Endothelial cell of umbilical vein (primary cell): ENCODE measurements around the gene COPS4. TPM values are rescaled to one million over a fixed set of nuclear protein-coding genes. Genes with fewer than 3 reads are reported as not detected.

Source experiments
- BruUV-seq: library from RNA; stranded (reverse); fragments of 400-500 nt; replicated peaks from 2 replicates; lab custom pipeline; 2021; lab: Mats Ljungman, UMichigan
- CTCF ChIA-PET: fragments of 300-600, 350-600 bp; sonication (Branson Sonifier 250); formaldehyde crosslinking; loops from one replicate; lab custom pipeline; 2021; ENCODE audit warnings: antibody characterized with exemption, inconsistent platforms; lab: Charles Lee
- POLR2A ChIA-PET: fragments of 300-600, 350-600 bp; sonication (Branson Sonifier 250); formaldehyde crosslinking; loops from one replicate; lab custom pipeline; 2021; ENCODE audit warnings: antibody characterized with exemption, inconsistent platforms; lab: Charles Lee
- DNase-seq: peaks from one replicate; pipeline ENCODE4 v3.0.0-alpha.2; 2011; ENCODE audit warnings: low read depth, low spot score
- FAIRE-seq: peaks from 2 replicates; lab custom pipeline; 2011; peaks lifted over from hg19 to GRCh38; lab: Jason Lieb, UNC
- H2AFZ ChIP-seq: 2 replicates; pipeline ENCODE4 v1.6.0; 2012; ENCODE audit warnings: low read depth, low read length, control low read depth, inconsistent platforms
- H3K27ac ChIP-seq: 2 replicates; pipeline ENCODE4 v1.5.1; 2011; ENCODE audit warnings: low read depth, mild to moderate bottlenecking, control low read depth, low read length, moderate library complexity; ENCODE audit not compliant: insufficient read depth
- H3K27me3 ChIP-seq, 2 experiments: 2 replicates each; pipeline versions ENCODE4 v1.6.0 to v1.6.1; 2011; ENCODE audit warnings: low read length in 2 of 2, mixed read lengths in 1 of 2; ENCODE audit not compliant: control insufficient read depth in 2 of 2, insufficient read depth in 2 of 2
- H3K36me3 ChIP-seq, 2 experiments: 2 replicates in 1 of 2; 3 replicates in 1 of 2; pipeline ENCODE4 v1.5.1; 2011; ENCODE audit warnings: low read length in 2 of 2, mild to moderate bottlenecking in 1 of 2, moderate library complexity in 1 of 2; ENCODE audit not compliant: control insufficient read depth in 2 of 2, insufficient read depth in 2 of 2; ENCODE audit errors: extremely low read depth in 1 of 2
- H3K4me1 ChIP-seq: 3 replicates; pipeline ENCODE4 v1.5.1; 2011; ENCODE audit warnings: mild to moderate bottlenecking, low read length; ENCODE audit not compliant: control insufficient read depth, insufficient read depth; ENCODE audit errors: extremely low read depth
- H3K4me2 ChIP-seq: 2 replicates; pipeline ENCODE4 v1.6.1; 2011; ENCODE audit warnings: low read length, control low read depth, mixed read lengths; ENCODE audit not compliant: insufficient read depth
- H3K4me3 ChIP-seq, 3 experiments: fragments of 200-600 bp in 1 of 3; sonication (generic), shearing (Covaris generic) in 1 of 3; replicated peaks in 1 of 3; 2 replicates each; pipeline ENCODE4 v1.5.1; 2011 to 2016; ENCODE audit warnings: control low read depth in 3 of 3, low read length in 3 of 3, mild to moderate bottlenecking in 2 of 3, inconsistent platforms in 1 of 3, low read depth in 1 of 3, moderate library complexity in 1 of 3; ENCODE audit not compliant: insufficient read depth in 1 of 3
- H3K79me2 ChIP-seq: 2 replicates; pipeline ENCODE4 v1.6.0; 2012; ENCODE audit warnings: low read length, inconsistent platforms; ENCODE audit not compliant: control insufficient read depth, insufficient read depth
- H3K9ac ChIP-seq: replicated peaks from 2 replicates; pipeline ENCODE3; 2011; ENCODE audit warnings: low read length, control low read depth; ENCODE audit not compliant: insufficient read depth; ENCODE audit errors: extremely low read depth
- H3K9me1 ChIP-seq: replicated peaks from 3 replicates; pipeline ENCODE4 v1.6.0; 2011; ENCODE audit warnings: mild to moderate bottlenecking, low read length; ENCODE audit not compliant: control insufficient read depth, insufficient read depth; ENCODE audit errors: extremely low read depth
- H3K9me3 ChIP-seq: replicated peaks from 2 replicates; pipeline ENCODE4 v1.5.1; 2012; ENCODE audit warnings: low read length, inconsistent platforms; ENCODE audit not compliant: control insufficient read depth, insufficient read depth
- H4K20me1 ChIP-seq: replicated peaks from 2 replicates; pipeline ENCODE3; 2011; ENCODE audit warnings: mild to moderate bottlenecking, low read length; ENCODE audit not compliant: control insufficient read depth, insufficient read depth; ENCODE audit errors: extremely low read depth
- EZH2 ChIP-seq: IDR thresholded peaks from 2 replicates; pipeline ENCODE4 v1.6.1; 2012; ENCODE audit warnings: borderline replicate concordance, low read depth, mild to moderate bottlenecking, moderate library complexity, low read length, inconsistent platforms; ENCODE audit not compliant: severe bottlenecking
- FOS ChIP-seq: IDR thresholded peaks from 2 replicates; pipeline ENCODE4 v1.6.1; 2011; ENCODE audit warnings: mild to moderate bottlenecking, low read length, moderate library complexity, borderline replicate concordance; ENCODE audit not compliant: insufficient read depth
- GATA2 ChIP-seq: IDR thresholded peaks from 2 replicates; pipeline ENCODE4 v1.7.0; 2011; ENCODE audit warnings: low read depth, mild to moderate bottlenecking, moderate library complexity, mixed read lengths, low read length; ENCODE audit not compliant: insufficient read length, insufficient read depth
- JUN ChIP-seq: IDR thresholded peaks from 2 replicates; pipeline ENCODE4 v1.6.1; 2011; ENCODE audit warnings: borderline replicate concordance, low read depth; ENCODE audit not compliant: insufficient read length, insufficient read depth
- MYC ChIP-seq: IDR thresholded peaks from one replicate; pipeline ENCODE4 v1.6.1; 2011; ENCODE audit warnings: mild to moderate bottlenecking, low read depth, low read length
- POLR2A ChIP-seq: IDR thresholded peaks from 2 replicates; pipeline ENCODE4 v1.6.1; 2012; ENCODE audit warnings: low read depth, mild to moderate bottlenecking, control low read depth, low read length
- POLR2AphosphoS5 ChIP-seq: IDR thresholded peaks from 2 replicates; pipeline ENCODE4 v1.6.1; 2012; ENCODE audit warnings: low read depth, mild to moderate bottlenecking, control low read depth, low read length, moderate library complexity; ENCODE audit not compliant: insufficient read depth
- dilution Hi-C: fragments of 300-500 bp; cut with MboI; formaldehyde crosslinking; loops from one replicate; pipeline ENCODE4 v1.15.0; 2019; ENCODE audit warnings: low sequenced_read_pairs; ENCODE audit not compliant: extremely low pct_ligation_motif_present
- intact Hi-C: fragments of 100-400 bp; cut with micrococcal nuclease; formaldehyde crosslinking; loops from one replicate; pipeline ENCODE4 v1.10.0; 2022
- polyA plus RNA-seq, 4 experiments: library from polyadenylated mRNA; depleted of rRNA in 3 of 4; stranded (reverse) in 3 of 4; unstranded in 1 of 4; fragments of >200 nt; gene quantifications; 2 replicates each; pipeline versions ENCODE4 v1.2.1 to v1.2.3, GENCODE V29; 2011 to 2012; ENCODE audit warnings: missing spikeins in 1 of 4
- total RNA-seq: library from RNA; stranded (reverse); gene quantifications from 2 replicates; pipeline ENCODE4 v1.2.3, GENCODE V29; 2021
- TF ChIP-seq, protein P1 (sequence below): IDR thresholded peaks from 2 replicates; pipeline ENCODE4 v1.6.1; 2011; ENCODE audit not compliant: insufficient read depth, insufficient read length
- TF ChIP-seq, protein P2 (sequence below), 2 donors: IDR thresholded peaks; 1 replicate in 1 of 2; 2 replicates in 1 of 2; pipeline ENCODE4 v1.5.1; 2011; ENCODE audit warnings: low read length in 2 of 2, mild to moderate bottlenecking in 2 of 2, moderate library complexity in 2 of 2, control low read depth in 1 of 2, inconsistent platforms in 1 of 2, low read depth in 1 of 2; ENCODE audit not compliant: insufficient read depth in 1 of 2; ENCODE audit errors: extremely low read depth in 1 of 2

The COPS4 gene
- total and polyA plus RNA-seq, 2 donors (not counting 3 experiments of a cell fraction or from before 2014, with no cell fraction given): 29.8 to 53.0 TPM

DNA sequence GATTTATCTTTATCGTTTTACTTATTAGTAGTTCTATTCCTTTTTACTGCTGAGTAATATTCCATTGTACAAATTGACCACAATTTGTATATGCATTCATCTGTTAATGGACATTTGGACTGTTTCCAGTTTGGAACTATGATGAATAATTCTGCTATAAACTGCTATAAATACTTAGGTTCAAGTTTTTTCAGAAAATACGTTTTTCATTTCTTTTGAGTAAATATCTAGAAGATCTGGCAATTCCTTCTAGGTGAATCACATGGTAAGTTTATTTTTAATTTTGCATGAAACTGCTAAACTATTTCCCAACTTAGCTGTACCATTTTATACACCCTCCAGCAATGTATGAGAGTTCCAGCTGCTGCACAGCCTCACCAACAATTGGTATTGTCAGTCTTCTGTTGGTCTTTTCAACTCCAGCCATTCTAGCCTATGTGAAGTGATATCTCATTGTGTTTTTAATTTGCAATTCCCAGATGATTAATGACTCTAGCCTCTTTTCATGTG is 46.6 kb upstream of the COPS4 start:
- no peak overlapping the region for H2AFZ ChIP-seq
- no peak overlapping the region for H3K4me3 ChIP-seq
- BruUV-seq: no TSS peak
- no peaks in the 10 kb centered on the region for H3K36me3 ChIP-seq
- peaks cover 45% of the 10 kb centered on the region for H3K79me2 ChIP-seq
- H3K27me3 ChIP-seq: no peaks in the 10 kb centered on the region
- FAIRE-seq (no peak), DNase-seq (no peak)
- H3K4me2 ChIP-seq: no peak overlapping the region
- no peak overlapping the region for H3K27ac ChIP-seq
- H3K9me3 ChIP-seq: no peaks in the 10 kb centered on the region
- no peak for TF ChIP-seq POLR2AphosphoS5
- no peaks in the 10 kb centered on the region for H3K9me1 ChIP-seq
- CTCF ChIA-PET: no interaction called here
- no peaks in the 10 kb centered on the region for H4K20me1 ChIP-seq
- H3K9ac ChIP-seq: no peak overlapping the region
- dilution Hi-C loops: no loop called here
- intact Hi-C loops: no loop called here
- POLR2A ChIA-PET: no interaction called here
- peaks cover 4% of the 10 kb centered on the region for H3K4me1 ChIP-seq

DNA sequence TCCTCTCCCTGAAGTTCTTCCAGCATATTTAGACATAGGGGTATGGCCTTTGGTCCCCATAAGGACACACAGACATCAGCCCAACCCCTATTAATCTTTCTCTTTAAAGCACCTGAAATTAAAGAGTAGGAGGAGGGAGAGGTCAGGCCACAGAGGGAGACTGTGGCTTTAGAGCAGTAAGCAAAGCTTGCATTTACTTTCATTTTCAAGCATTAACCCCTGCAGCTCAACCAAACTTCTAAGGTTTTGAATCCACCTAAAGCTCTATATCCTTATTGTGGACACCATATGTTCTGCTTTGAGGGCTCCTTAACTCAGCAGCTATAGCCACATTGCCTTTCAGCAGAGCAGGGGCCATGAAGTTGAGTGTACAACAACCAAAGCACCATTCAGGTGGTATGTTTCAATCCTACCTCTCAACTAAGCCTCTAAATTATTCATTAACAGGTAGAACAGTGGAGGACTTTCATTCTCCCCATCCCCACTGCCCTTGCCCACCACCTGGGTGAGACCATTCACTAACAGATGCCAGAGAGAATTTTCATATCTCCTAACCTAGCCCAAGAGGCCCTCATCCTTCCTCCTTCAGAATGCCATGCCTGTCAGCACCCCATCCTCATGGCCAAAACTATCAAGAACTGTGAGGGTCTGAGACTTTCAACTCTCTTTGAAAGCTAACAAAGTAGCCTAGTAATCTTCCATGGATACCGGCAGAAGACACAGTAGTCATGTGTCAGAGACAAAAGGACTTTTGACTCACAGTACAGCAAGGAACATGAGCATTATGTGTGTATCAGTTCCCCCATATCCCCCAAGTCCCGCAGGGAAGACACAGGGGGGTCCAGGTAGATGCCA is 45.2 kb upstream of the COPS4 start:
- intact Hi-C loops: no loop called here
- Histone ChIP-seq H2AFZ (no peak overlapping the region), H4K20me1 (no peaks in the 10 kb centered on the region), H3K9me1 (no peaks in the 10 kb centered on the region), H3K4me2 (no peak overlapping the region), H3K27me3 (no peaks in the 10 kb centered on the region), H3K9me3 (no peaks in the 10 kb centered on the region), H3K4me3 (no peak overlapping the region), H3K79me2 (peaks cover 45% of the 10 kb centered on the region), H3K4me1 (peaks cover 2% of the 10 kb centered on the region), H3K27ac (no peak overlapping the region), H3K9ac (no peak overlapping the region), H3K36me3 (no peaks in the 10 kb centered on the region)
- FAIRE-seq: no peak
- TF ChIP-seq EZH2: no peak
- TF ChIP-seq JUN: no peak
- TF ChIP-seq, protein P1, sequence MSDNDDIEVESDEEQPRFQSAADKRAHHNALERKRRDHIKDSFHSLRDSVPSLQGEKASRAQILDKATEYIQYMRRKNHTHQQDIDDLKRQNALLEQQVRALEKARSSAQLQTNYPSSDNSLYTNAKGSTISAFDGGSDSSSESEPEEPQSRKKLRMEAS: no peak
- no peak for TF ChIP-seq GATA2
- TF ChIP-seq POLR2A: no peak
- TF ChIP-seq MYC: no peak
- no peak for TF ChIP-seq FOS
- TF ChIP-seq POLR2AphosphoS5: no peak
- TF ChIP-seq, protein P2, sequence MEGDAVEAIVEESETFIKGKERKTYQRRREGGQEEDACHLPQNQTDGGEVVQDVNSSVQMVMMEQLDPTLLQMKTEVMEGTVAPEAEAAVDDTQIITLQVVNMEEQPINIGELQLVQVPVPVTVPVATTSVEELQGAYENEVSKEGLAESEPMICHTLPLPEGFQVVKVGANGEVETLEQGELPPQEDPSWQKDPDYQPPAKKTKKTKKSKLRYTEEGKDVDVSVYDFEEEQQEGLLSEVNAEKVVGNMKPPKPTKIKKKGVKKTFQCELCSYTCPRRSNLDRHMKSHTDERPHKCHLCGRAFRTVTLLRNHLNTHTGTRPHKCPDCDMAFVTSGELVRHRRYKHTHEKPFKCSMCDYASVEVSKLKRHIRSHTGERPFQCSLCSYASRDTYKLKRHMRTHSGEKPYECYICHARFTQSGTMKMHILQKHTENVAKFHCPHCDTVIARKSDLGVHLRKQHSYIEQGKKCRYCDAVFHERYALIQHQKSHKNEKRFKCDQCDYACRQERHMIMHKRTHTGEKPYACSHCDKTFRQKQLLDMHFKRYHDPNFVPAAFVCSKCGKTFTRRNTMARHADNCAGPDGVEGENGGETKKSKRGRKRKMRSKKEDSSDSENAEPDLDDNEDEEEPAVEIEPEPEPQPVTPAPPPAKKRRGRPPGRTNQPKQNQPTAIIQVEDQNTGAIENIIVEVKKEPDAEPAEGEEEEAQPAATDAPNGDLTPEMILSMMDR (IDR thresholded peaks at IDR 0.05; ENCODE audit: extremely low read depth in 1 of 2, insufficient read depth in 1 of 2, low read depth in 1 of 2, low read length in 2 of 2): no peak
- CTCF ChIA-PET: interaction anchor here (0.7 to 1.2 kb wide), 2 partner anchors 265 to 292 kb away, joined by 3 read pairs; no protein-coding TSS in a partner anchor
- no TSS peak for BruUV-seq
- dilution Hi-C loops: no loop called here
- peak; percentile 9 for DNase-seq
- POLR2A ChIA-PET: no interaction called here
